HFF-Myc (cell line): ENCODE results near the gene NIPSNAP2.
"Not testable (repeated sequence)": the region's sequence is repeated elsewhere in the genome, so short reads cannot be mapped to it uniquely, and the experiment has no call there.

Experiments
- DNase-seq: peaks from one replicate; pipeline ENCODE4 v3.0.0-alpha.2; 2011; ENCODE audit warnings: low read depth; ENCODE audit errors: extremely low read depth
- H3K4me3 ChIP-seq: replicated peaks from 2 replicates; pipeline ENCODE4 v1.5.1; 2011; ENCODE audit warnings: low read depth, mild to moderate bottlenecking, control low read depth, low read length
- CTCF ChIP-seq: IDR thresholded peaks from 2 replicates; pipeline ENCODE4 v1.5.1; 2012; ENCODE audit warnings: mild to moderate bottlenecking, low read depth, low read length, control low read depth; ENCODE audit errors: missing control alignments

Gene NIPSNAP2

GRCh38 chr7:56003749-56004148 lies 39.4 kb downstream of the NIPSNAP2 start:
- H3K4me3 ChIP-seq = no peak overlapping the region
- DNase-seq = no peak
- TF ChIP-seq CTCF = no peak

GRCh38 chr7:56007167-56007652 lies 42.8 kb downstream of the NIPSNAP2 start:
- TF ChIP-seq CTCF = no peak
- DNase-seq = peak; percentile 24
- no peak overlapping the region for H3K4me3 ChIP-seq

GRCh38 chr7:56007891-56008290 lies 43.5 kb downstream of the NIPSNAP2 start:
- no peak overlapping the region for H3K4me3 ChIP-seq
- TF ChIP-seq CTCF = no peak
- DNase-seq = no peak

- no peak overlapping the region for H3K4me3 ChIP-seq
- DNase-seq = no peak
Observed at GRCh38 chr7:56009695-56010094, 45.3 kb downstream of the NIPSNAP2 start.

GRCh38 chr7:56017015-56017414 lies 52.6 kb downstream of the NIPSNAP2 start:
- not testable (repeated sequence) for H3K4me3 ChIP-seq, DNase-seq

More at GRCh38 chr7:56009695-56010094, 45.3 kb downstream of the NIPSNAP2 start:
- TF ChIP-seq CTCF = no peak

- DNase-seq = no peak
- TF ChIP-seq CTCF = no peak
- no peak overlapping the region for H3K4me3 ChIP-seq
Observed at GRCh38 chr7:56019501-56019900, 55.1 kb downstream of the NIPSNAP2 start.

- no peak overlapping the region for H3K4me3 ChIP-seq
- no peak for TF ChIP-seq CTCF
- DNase-seq = no peak
Observed at GRCh38 chr7:56023500-56023899, 59.1 kb downstream of the NIPSNAP2 start.

- no peak overlapping the region for H3K4me3 ChIP-seq
- DNase-seq = no peak
- no peak for TF ChIP-seq CTCF
Observed at GRCh38 chr7:56026538-56026937, 62.2 kb downstream of the NIPSNAP2 start.
